GM12878 (cell line): ENCODE data around the gene DCBLD2. TPM values are rescaled to one million over a fixed set of nuclear protein-coding genes. Genes with fewer than 3 reads are reported as not detected.

Experiments used
- ATAC-seq: fragments of 200-7000 bp; cut with Tn5 transposase; 3 replicates; pipeline ENCODE4 v1.9.1; 2020; ENCODE audit warnings: mild to moderate bottlenecking, moderate library complexity
- BruUV-seq: library from RNA; stranded (reverse); fragments of 400-500 nt; replicated peaks from 2 replicates; lab custom pipeline; 2021; lab: Mats Ljungman, UMichigan
- CTCF ChIA-PET: fragments of 300-600 bp; sonication (Branson Sonifier 250); formaldehyde crosslinking; extraction: SDS; loops from one replicate; lab custom pipeline; 2021; ENCODE audit warnings: inconsistent platforms; lab: Yijun Ruan, JAX
- POLR2A ChIA-PET: fragments of 350-600 bp; formaldehyde crosslinking; extraction: SDS; loops from one replicate; lab custom pipeline; 2021; ENCODE audit warnings: inconsistent platforms; lab: Charles Lee
- RAD21 ChIA-PET: fragments of 300-600 bp; sonication (Branson Sonifier 250); formaldehyde crosslinking; loops from one replicate; lab custom pipeline; 2023; ENCODE audit warnings: antibody characterized with exemption; ENCODE audit not compliant: unreplicated experiment; lab: Charles Lee
- SMC1A ChIA-PET: fragments of 300-600 bp; sonication (Branson Sonifier 250); formaldehyde crosslinking; loops from one replicate; lab custom pipeline; 2023; ENCODE audit not compliant: unreplicated experiment, uncharacterized antibody; lab: Charles Lee
- DNase-seq: peaks from one replicate; pipeline ENCODE4 v3.0.0-alpha.2; 2011; ENCODE audit warnings: low read depth, low spot score
- FAIRE-seq: peaks from 3 replicates; lab custom pipeline; 2011; peaks lifted over from hg19 to GRCh38; lab: Jason Lieb, UNC
- H2AFZ ChIP-seq: 2 replicates; pipeline ENCODE4 v1.6.0; 2011; ENCODE audit warnings: low read depth, low read length, control low read depth; ENCODE audit not compliant: control insufficient read depth
- H3K27ac ChIP-seq: 2 replicates; pipeline ENCODE4 v1.5.1; 2011; ENCODE audit warnings: control low read depth; ENCODE audit not compliant: control insufficient read depth, insufficient read depth
- H3K27me3 ChIP-seq, 2 experiments: replicated peaks in 1 of 2; 2 replicates each; pipeline versions ENCODE4 v1.6.0 to v1.6.1; 2011; ENCODE audit warnings: low read length in 1 of 2; ENCODE audit not compliant: control insufficient read depth in 2 of 2, insufficient read depth in 2 of 2
- H3K36me3 ChIP-seq, 2 experiments: 2 replicates each; pipeline ENCODE4 v1.5.1; 2011; ENCODE audit warnings: low read length in 1 of 2; ENCODE audit not compliant: control insufficient read depth in 2 of 2, insufficient read depth in 2 of 2
- H3K4me1 ChIP-seq: 2 replicates; pipeline ENCODE4 v1.6.1; 2011; ENCODE audit warnings: mild to moderate bottlenecking, low read length, moderate library complexity, mixed read lengths; ENCODE audit not compliant: control insufficient read depth, insufficient read depth
- H3K4me2 ChIP-seq: 2 replicates; pipeline ENCODE4 v1.6.0; 2011; ENCODE audit warnings: control low read depth; ENCODE audit not compliant: control insufficient read depth, insufficient read depth
- H3K4me3 ChIP-seq: fragments of 200-600 bp; sonication (generic); 2 replicates; pipeline ENCODE4 v1.5.1; 2016
- H3K79me2 ChIP-seq: 2 replicates; pipeline ENCODE4 v1.6.0; 2011; ENCODE audit warnings: low read length; ENCODE audit not compliant: control insufficient read depth, insufficient read depth
- H3K9ac ChIP-seq: 2 replicates; pipeline ENCODE4 v1.8.0; 2011; ENCODE audit warnings: low read length, control low read depth, mixed read lengths; ENCODE audit not compliant: control insufficient read depth, insufficient read depth
- H3K9me3 ChIP-seq: replicated peaks from 3 replicates; pipeline ENCODE4 v1.5.1; 2011; ENCODE audit warnings: mild to moderate bottlenecking, low read length; ENCODE audit not compliant: control insufficient read depth, insufficient read depth
- H4K20me1 ChIP-seq: 2 replicates; pipeline ENCODE4 v1.6.0; 2011; ENCODE audit not compliant: control insufficient read depth, insufficient read depth
- CBFB ChIP-seq: IDR thresholded peaks from 2 replicates; pipeline ENCODE4 v1.6.1; 2016; ENCODE audit warnings: antibody characterized with exemption, low read depth
- CHD4 ChIP-seq: fragments of 200-600 bp; sonication (generic); IDR thresholded peaks from 2 replicates; pipeline ENCODE4 v1.6.1; 2016; ENCODE audit warnings: mild to moderate bottlenecking
- CREB1 ChIP-seq: IDR thresholded peaks from 2 replicates; pipeline ENCODE4 v1.6.1; 2012; ENCODE audit warnings: low read depth, mild to moderate bottlenecking, inconsistent platforms
- CREM ChIP-seq: IDR thresholded peaks from 2 replicates; pipeline ENCODE4 v1.6.1; 2014; ENCODE audit warnings: antibody characterized with exemption, low read depth
- JUNB ChIP-seq: IDR thresholded peaks from 2 replicates; pipeline ENCODE4 v1.6.1; 2016; ENCODE audit warnings: antibody characterized with exemption, mild to moderate bottlenecking
- MXI1 ChIP-seq: fragments of 150-350 bp; IDR thresholded peaks from 2 replicates; pipeline ENCODE4 v1.6.1; 2011; ENCODE audit warnings: low read depth, mild to moderate bottlenecking, inconsistent platforms, low read length, improper control_type of control experiment
- NFXL1 ChIP-seq: fragments of 450-650 bp; IDR thresholded peaks from 2 replicates; pipeline ENCODE4 v1.6.1; 2017; ENCODE audit warnings: antibody characterized with exemption, mild to moderate bottlenecking, borderline replicate concordance
- PRDM15 ChIP-seq: fragments of 450-650 bp; formaldehyde crosslinking; IDR thresholded peaks from 2 replicates; pipeline ENCODE4 v1.4.0; 2020; ENCODE audit warnings: mild to moderate bottlenecking, moderate library complexity
- RB1 ChIP-seq: fragments of 450-650 bp; formaldehyde crosslinking; IDR thresholded peaks from 2 replicates; pipeline ENCODE4 v1.6.1; 2017; ENCODE audit warnings: mild to moderate bottlenecking, borderline replicate concordance
- SREBF1 ChIP-seq: IDR thresholded peaks from 2 replicates; pipeline ENCODE4 v1.6.1; 2012; ENCODE audit warnings: mild to moderate bottlenecking, low read length
- TARDBP ChIP-seq: IDR thresholded peaks from 2 replicates; pipeline ENCODE4 v1.6.1; 2016; ENCODE audit warnings: borderline replicate concordance
- WRNIP1 ChIP-seq: IDR thresholded peaks from 2 replicates; pipeline ENCODE4 v1.6.1; 2011; ENCODE audit warnings: low read depth, low read length, improper control_type of control experiment, borderline replicate concordance
- ZSCAN29 ChIP-seq: fragments of 450-650 bp; IDR thresholded peaks from 2 replicates; pipeline ENCODE4 v1.6.1; 2017; ENCODE audit warnings: mild to moderate bottlenecking, moderate library complexity
- WGBS: methylation state at CpG from one replicate; pipeline ENCODE4 v1.1.6; 2016; ENCODE audit warnings: low lambda C conversion rate; ENCODE audit not compliant: insufficient replicate concordance, insufficient coverage; ENCODE audit errors: missing lambda C conversion rate; 5-methylcytosine and 5-hydroxymethylcytosine counted together
- in situ Hi-C: fragments of 300-500 bp; cut with MboI; formaldehyde crosslinking; loops from 9 replicates; pipeline ENCODE4 v1.14.3; 2018; ENCODE audit warnings: mixed read lengths
- intact Hi-C: fragments of 100-400 bp; cut with micrococcal nuclease; formaldehyde crosslinking; loops from one replicate; pipeline ENCODE4 v1.14.2; 2022; ENCODE audit not compliant: unreplicated experiment
- polyA plus RNA-seq, 11 experiments: library from polyadenylated mRNA; depleted of rRNA in 4 of 11; unstranded in 6 of 11; stranded (reverse) in 5 of 11; fragments of >200 nt; fragmentation: Nextera tagmentation in 4 of 11; fragmentation: Illumina TruSeq in 1 of 11; extraction: Ambion mirVana in 4 of 11; extraction: Trizol in 1 of 11; gene quantifications; 1 replicate in 1 of 11; 2 replicates in 10 of 11; pipeline versions ENCODE4 v1.2.1 to v1.2.3, GENCODE V29; 2011 to 2016; ENCODE audit warnings: inconsistent platforms in 2 of 11, missing spikeins in 2 of 11, low read depth in 1 of 11
- total RNA-seq, 4 experiments: library from RNA; depleted of rRNA in 3 of 4; stranded (reverse); fragments of >200 nt in 3 of 4; fragmentation: Illumina TruSeq in 1 of 4; extraction: Trizol in 1 of 4; gene quantifications; 2 replicates each; pipeline versions ENCODE4 v1.2.1 to v1.2.3, GENCODE V29; 2013 to 2021
- TF ChIP-seq, protein P1 (sequence below): fragments of 450-650 bp; IDR thresholded peaks from 2 replicates; pipeline ENCODE4 v1.6.1; 2016; ENCODE audit warnings: mild to moderate bottlenecking
- TF ChIP-seq, protein P2 (sequence below): IDR thresholded peaks from 2 replicates; pipeline ENCODE4 v1.6.1; 2012; ENCODE audit warnings: low read depth, low read length, improper control_type of control experiment
- TF ChIP-seq, protein P3 (sequence below): IDR thresholded peaks from 2 replicates; pipeline ENCODE4 v1.6.1; 2012; ENCODE audit warnings: mild to moderate bottlenecking, low read depth, low read length

DCBLD2 gene
- total and polyA plus RNA-seq, 10 of the 15 experiments (the other 5 are each of a cell fraction or from before 2014, with no cell fraction given), result 1.6 to 5.9 (median 4.7) TPM

- in situ Hi-C loops, result no loop called here
- intact Hi-C loops, result no loop called here
- ATAC-seq, result no peak
Measured at GRCh38 chr3:98780343-98780742, 121.2 kb downstream of the DCBLD2 start.

More at GRCh38 chr3:98780343-98780742, 121.2 kb downstream of the DCBLD2 start:
- peaks cover 2 to 4% of the 10 kb centered on the region in 2 experiments; a peak in 2 of 4 replicates for H3K36me3 ChIP-seq
- TF ChIP-seq SREBF1, result no peak
- TF ChIP-seq MXI1, result no peak
- no peak for TF ChIP-seq CBFB
- no peak for TF ChIP-seq RB1
- TF ChIP-seq JUNB, result no peak
- TF ChIP-seq ZSCAN29, result no peak
- TF ChIP-seq CHD4, result no peak
- TF ChIP-seq PRDM15 (CRISPR knock-in tag), result no peak
- TF ChIP-seq, protein P1, sequence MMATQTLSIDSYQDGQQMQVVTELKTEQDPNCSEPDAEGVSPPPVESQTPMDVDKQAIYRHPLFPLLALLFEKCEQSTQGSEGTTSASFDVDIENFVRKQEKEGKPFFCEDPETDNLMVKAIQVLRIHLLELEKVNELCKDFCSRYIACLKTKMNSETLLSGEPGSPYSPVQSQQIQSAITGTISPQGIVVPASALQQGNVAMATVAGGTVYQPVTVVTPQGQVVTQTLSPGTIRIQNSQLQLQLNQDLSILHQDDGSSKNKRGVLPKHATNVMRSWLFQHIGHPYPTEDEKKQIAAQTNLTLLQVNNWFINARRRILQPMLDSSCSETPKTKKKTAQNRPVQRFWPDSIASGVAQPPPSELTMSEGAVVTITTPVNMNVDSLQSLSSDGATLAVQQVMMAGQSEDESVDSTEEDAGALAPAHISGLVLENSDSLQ, result no peak
- TF ChIP-seq, protein P2, sequence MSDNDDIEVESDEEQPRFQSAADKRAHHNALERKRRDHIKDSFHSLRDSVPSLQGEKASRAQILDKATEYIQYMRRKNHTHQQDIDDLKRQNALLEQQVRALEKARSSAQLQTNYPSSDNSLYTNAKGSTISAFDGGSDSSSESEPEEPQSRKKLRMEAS, result no peak
- TF ChIP-seq CREB1, result no peak
- TF ChIP-seq NFXL1, result no peak
- no peak for TF ChIP-seq TARDBP
- no peak for TF ChIP-seq WRNIP1
- TF ChIP-seq, protein P3, sequence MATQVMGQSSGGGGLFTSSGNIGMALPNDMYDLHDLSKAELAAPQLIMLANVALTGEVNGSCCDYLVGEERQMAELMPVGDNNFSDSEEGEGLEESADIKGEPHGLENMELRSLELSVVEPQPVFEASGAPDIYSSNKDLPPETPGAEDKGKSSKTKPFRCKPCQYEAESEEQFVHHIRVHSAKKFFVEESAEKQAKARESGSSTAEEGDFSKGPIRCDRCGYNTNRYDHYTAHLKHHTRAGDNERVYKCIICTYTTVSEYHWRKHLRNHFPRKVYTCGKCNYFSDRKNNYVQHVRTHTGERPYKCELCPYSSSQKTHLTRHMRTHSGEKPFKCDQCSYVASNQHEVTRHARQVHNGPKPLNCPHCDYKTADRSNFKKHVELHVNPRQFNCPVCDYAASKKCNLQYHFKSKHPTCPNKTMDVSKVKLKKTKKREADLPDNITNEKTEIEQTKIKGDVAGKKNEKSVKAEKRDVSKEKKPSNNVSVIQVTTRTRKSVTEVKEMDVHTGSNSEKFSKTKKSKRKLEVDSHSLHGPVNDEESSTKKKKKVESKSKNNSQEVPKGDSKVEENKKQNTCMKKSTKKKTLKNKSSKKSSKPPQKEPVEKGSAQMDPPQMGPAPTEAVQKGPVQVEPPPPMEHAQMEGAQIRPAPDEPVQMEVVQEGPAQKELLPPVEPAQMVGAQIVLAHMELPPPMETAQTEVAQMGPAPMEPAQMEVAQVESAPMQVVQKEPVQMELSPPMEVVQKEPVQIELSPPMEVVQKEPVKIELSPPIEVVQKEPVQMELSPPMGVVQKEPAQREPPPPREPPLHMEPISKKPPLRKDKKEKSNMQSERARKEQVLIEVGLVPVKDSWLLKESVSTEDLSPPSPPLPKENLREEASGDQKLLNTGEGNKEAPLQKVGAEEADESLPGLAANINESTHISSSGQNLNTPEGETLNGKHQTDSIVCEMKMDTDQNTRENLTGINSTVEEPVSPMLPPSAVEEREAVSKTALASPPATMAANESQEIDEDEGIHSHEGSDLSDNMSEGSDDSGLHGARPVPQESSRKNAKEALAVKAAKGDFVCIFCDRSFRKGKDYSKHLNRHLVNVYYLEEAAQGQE, result no peak
- TF ChIP-seq CREM, result no peak
- TF ChIP-seq, all 136 proteins: peak for 0
- Histone ChIP-seq H3K27me3 (no peaks in the 10 kb centered on the region), H3K27ac (no peak overlapping the region), H4K20me1 (no peaks in the 10 kb centered on the region), H3K4me2 (no peak overlapping the region), H3K9me3 (no peaks in the 10 kb centered on the region), H2AFZ (no peak overlapping the region), H3K4me1 (peaks cover 4% of the 10 kb centered on the region), H3K4me3 (no peak overlapping the region), H3K79me2 (no peaks in the 10 kb centered on the region), H3K9ac (no peak overlapping the region)
- WGBS, result 98% methylated on average over 2 of the region's 2 CpGs
- BruUV-seq, result no TSS peak
- SMC1A ChIA-PET, result interaction anchor here (0.9 to 4.5 kb wide), 5 partner anchors 10 to 178 kb away, joined by 3 to 23 read pairs (median 5); no protein-coding TSS in a partner anchor
- POLR2A ChIA-PET, result no interaction called here
- RAD21 ChIA-PET, result interaction anchor here (1.2 kb wide), 1 partner anchor 187 kb away, joined by 3 read pairs; the partner anchor contains the start of gene CPOX
- FAIRE-seq (no peak), DNase-seq (no peak)
- CTCF ChIA-PET, result interaction anchor here (0.6 to 1.8 kb wide), 6 partner anchors 11 to 1230 kb away, joined by 3 to 7 read pairs (median 4); no protein-coding TSS in a partner anchor
